ENCODE results near the gene CAND2.
"Not testable (repeated sequence)": the region's sequence is repeated elsewhere in the genome, so short reads cannot be mapped to it uniquely, and the experiment has no call there.

- not testable (repeated sequence) for TF ChIP-seq ZNF274 (IDR thresholded peaks at IDR 0.05; ENCODE audit: low read depth, low read length); SUZ12 (IDR thresholded peaks at IDR 0.05; ENCODE audit: extremely low read depth, insufficient read depth, insufficient read length); YY1 (IDR thresholded peaks at IDR 0.05; ENCODE audit: insufficient read depth, insufficient read length)
These were observed 9.1 kb upstream of the CAND2 start for GRCh38 chr3:12787346-12787745.

Data from NT2/D1 (cell line).